Ammon's horn (tissue), 1 donor: ENCODE measurements around the gene TMED8.
"Not testable (repeated sequence)": the region's sequence is repeated elsewhere in the genome, so short reads cannot be mapped to it uniquely, and the experiment has no call there.

Experiments used
- DNase-seq: peaks from one replicate; pipeline ENCODE4 v3.0.0-alpha.2; 2016; ENCODE audit warnings: low spot score

The TMED8 gene

GRCh38 chr14:77359626-77360025, 17.3 kb downstream of the TMED8 start:
- no peak for DNase-seq

DNA sequence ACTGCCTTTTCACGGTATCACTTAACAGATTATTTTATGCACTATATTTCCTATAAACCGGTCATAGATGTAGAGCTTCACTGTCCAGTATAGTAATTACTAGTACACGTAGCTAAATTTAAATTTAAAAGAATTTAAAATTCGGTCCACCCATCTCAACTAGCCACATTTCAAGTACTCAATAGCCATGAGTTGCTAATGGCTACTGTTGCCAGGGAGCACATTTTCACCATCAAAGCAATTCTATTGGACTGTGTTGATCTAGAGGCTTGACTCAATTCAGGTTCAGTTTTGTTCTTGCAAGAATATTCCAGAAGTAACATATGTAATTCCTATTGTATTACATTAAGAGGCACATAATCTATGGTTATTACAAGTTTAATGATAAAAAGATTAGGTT, 20.0 kb downstream of the TMED8 start:
- DNase-seq: no peak

DNA sequence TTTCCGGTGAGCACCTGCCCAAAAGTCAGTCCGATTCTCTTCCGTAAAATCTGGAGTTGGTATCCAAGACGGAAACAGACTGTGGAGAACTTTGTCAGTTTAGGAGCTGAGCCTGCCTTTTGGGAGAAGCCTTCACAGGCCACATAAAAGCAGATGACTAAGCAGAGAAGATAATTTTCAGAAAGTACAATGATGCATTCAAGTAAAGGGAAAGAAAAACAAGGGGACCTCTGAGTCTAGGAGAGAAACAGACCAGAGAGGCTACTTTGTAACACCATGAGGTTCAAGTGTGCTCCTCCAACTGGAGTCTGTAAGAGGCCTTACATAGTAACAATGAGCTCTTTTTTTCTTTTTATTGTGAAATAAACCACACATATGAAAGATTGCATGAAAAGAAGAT, 21.1 kb downstream of the TMED8 start:
- no peak for DNase-seq

DNA sequence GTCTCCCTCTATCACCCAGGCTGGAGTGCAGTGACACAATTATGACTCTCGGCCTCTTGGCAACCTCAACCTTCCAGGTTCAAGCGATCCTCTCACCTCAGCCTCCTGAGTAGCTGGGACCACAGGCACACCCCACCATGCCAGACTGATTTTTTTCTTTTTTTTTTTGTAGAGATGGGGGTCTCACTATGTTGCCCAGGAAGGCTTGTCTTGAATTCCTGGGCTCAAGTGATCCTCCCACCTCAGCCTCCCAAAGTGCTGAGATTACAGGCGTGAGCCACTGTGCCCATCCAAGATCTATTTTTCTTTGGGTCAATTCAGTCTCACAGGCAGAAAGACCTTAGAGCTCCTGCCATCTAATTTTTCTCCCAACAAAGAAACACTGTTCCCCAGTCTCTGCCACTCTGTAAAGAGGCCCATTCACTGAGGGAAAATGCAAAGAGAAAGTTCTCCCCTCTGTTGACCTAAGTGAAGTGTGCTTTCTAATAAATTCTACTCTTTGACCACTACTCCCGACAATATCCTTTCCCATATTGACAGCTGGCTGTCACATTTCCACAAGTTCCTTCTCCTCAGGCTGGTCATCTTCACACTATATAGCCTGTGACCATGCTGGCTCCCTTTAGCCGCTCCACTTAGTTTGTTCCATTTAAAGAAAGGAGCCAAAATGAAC, 23.3 kb downstream of the TMED8 start:
- DNase-seq: peak; percentile 37

DNA sequence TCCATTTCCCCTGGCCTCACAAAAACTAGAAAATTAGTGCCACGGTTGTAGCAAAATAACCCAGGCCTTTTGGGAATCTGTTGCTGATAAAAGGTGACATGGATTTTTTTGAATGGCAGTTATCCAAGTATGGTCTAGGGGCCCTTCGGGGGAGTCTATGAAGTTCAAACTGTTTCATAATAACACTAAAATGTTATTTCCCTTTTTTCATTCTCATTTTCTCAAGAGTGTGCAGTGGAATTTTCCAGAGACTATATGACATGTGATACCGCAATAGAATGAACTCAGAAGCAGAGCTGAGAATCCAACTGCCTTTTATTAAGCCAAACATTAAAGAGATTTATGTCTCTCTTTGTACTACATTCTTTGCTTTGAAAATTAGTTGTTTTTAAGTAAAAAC, 29.1 kb downstream of the TMED8 start:
- no peak for DNase-seq

GRCh38 chr14:77346495-77346894, 30.4 kb downstream of the TMED8 start:
- no peak for DNase-seq

DNA sequence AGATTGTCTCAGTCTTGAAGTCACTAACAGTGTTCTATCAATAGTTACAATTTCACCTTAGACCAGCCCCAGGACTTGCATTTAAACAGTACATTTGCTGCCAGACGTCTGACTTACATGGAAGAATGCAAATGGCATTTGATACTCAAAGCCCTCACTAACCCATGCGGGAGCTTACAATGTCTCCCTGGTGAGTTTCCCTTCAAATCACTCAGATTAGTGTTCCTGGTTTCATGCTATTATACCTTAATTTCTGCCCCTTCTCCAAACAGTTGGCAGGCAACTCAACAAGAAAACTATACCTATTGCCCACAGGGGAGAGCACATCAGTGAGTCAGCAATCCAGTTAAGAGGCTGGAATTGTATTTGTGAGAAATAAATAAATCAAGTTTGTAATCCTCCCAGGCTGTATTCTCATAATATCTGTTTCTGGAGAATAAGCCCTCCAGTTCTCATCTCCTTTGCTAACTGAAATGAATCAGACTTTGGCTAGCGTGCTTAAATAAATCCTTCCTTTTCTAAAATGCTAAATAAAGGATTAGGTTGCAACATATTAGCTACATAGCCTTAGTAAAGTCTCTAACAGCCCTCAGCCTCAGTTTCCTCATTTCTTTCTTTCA, 32.4 kb downstream of the TMED8 start:
- no peak for DNase-seq

GRCh38 chr14:77343662-77344061, 33.2 kb downstream of the TMED8 start:
- no peak for DNase-seq

- DNase-seq: no peak
Observed at GRCh38 chr14:77342726-77343397, 34.0 kb downstream of the TMED8 start.

DNA sequence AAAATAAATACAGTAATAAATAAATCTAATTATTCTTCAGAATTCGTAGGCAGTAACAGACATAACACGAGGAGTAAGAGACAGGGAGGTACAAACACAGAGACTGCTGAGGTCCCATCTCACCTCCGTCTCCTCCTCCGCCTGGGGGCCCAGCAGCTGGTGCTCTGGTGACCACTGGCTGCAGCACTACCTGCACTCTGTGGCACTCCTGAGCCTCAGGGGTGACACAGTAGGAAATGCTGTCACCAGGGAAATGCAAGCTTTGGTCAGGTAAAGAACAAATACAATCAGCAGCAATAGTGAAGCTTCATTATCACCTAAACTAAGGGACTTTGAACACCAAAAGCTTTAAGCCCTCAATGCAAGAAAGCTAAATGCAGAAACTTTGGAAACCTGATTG, 36.5 kb downstream of the TMED8 start:
- no peak for DNase-seq

DNA sequence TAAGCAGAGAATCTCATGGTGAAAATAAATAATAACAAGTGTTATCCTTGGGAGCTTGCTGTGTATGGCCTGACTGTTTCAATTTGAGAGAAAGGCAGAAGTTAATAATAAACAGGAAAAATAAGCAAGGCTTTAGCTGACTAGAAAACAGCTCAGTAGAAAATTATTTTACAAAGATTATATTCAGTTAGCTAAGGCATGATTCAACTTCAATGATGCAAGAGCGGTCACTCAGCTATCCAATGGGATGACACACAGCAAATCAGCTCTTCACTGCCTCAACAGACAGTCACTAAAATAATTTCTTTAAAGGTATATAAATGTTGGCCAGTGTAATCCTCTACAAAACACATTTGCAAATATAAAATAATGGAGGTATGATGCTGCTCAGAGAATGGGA, 37.5 kb downstream of the TMED8 start:
- DNase-seq: no peak

- DNase-seq: no peak
Observed at GRCh38 chr14:77338302-77338701, 38.6 kb downstream of the TMED8 start.

DNA sequence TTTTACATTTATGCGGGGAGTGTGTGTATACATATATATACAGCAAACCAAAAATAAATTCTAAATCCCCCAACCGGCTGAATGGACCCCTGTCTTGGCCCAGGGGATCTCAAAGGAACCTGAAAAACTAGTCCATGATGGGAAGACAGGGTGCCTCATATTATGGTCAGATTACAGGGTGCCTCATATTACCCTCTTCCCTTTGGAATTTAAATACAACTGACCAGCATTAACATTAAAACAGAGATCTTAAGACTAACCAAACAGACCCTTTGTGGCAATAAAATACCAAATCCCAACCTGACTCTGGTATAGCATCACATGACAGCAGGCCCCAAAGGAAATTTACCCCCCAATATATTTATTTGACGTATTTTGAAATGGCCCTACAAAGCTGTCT, 39.0 kb downstream of the TMED8 start:
- no peak for DNase-seq

GRCh38 chr14:77337255-77337654, 39.6 kb downstream of the TMED8 start:
- not testable (repeated sequence) for DNase-seq

- no peak for DNase-seq
Observed at GRCh38 chr14:77335576-77335975, 41.3 kb downstream of the TMED8 start.

DNA sequence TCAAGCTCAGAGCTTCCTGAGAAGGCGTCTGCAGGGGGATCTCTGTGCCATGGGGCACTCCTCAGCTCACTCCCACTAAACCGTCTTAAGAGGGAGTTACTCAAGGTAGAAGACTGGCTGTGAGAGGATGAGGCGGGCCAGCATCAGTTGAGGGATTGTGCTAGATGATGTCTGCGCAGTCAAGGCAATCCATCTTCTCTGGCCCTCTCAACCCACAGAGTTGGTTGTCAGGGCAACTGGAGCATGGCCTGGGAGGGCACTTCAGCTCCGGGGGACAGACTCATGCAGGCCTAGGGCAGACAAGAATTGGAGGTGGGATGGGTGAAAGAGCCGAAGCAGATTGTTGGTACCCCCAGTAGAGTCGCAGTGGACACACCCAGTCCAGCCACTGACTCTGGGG, 47.0 kb downstream of the TMED8 start:
- no peak for DNase-seq

DNA sequence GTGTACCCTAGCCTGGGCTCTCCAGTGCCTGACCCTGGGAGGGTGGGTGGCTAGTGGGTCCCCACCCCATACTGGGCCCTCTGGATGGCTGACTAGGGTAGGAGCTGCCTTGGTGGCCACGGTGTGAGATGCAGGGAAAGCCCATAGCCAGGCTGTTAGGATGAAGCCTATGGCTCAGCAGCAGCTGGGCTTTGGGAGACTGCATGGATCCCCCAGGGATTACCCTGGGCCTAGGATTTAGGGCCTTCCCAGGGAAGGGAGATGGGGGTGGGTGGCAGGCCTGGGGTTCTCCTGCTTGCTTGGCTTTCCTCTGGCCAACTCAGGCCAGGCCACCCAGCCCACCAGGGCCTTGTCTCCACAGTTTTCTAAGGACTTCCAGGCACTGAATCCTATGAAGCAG, 49.8 kb downstream of the TMED8 start:
- DNase-seq: no peak

GRCh38 chr14:77325746-77326094, 51.2 kb downstream of the TMED8 start:
- no peak for DNase-seq

DNA sequence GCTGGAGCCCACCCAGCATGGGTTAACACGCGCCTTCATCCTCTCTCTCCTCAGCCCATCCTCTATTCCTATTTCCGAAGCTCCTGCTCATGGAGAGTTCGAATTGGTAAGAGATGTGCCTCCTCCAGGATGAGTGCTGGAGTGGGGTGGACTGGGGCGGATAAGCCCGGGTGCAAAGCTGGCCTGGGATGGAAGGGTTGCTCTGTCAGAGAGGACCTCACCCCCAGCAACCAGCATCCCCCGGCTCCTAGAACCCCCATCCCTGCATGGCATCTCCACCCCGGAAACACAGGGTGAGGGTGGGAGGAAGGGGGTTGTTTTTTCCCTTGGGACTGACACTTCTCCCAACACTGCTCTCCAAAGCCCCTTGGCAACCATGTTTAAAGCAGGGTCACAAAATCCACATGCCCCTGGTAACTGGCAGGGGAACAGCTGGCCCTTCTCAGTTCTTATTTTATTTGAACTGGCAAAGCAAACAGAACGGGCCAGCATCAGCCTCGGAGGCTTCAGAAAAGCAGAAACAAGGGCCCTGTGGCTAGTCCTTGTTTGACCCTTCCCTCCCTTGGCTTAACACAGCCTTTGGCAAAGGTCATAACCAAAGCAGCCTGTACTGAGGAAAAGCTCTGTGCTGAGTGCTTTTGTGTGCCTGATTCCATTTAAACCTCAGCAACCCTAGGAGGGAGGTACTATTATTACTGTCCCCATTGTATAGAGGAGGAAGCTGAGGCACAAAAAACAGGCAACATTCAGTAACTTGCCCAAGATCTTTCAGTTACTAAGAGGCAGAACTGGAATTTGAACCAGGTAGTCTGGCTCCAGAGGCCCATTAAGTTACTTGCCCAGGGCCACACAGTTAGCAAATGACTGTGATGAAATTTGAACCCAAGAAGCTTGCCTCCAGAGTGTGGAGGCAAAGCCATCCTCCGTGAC, 51.8 kb downstream of the TMED8 start:
- no peak for DNase-seq

DNA sequence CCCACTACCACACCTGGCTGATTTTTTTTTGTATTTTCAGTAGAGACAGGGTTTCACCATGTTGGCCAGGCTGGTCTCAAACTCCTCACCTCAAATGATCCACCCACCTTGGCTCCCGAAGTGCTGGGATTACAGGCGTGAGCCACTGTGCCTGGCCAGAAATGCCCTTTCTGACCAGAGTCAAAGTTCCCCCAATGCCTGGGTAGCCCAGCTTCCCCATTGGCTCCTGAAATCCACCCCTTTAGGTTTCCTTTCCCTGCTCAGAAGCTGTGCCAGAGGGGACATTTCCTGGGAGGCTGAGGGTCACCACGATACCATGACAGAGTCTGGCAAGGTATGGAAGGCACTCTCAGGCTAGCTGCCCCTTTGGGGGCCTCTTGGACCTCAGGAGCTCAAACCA, 52.6 kb downstream of the TMED8 start:
- DNase-seq: no peak

DNA sequence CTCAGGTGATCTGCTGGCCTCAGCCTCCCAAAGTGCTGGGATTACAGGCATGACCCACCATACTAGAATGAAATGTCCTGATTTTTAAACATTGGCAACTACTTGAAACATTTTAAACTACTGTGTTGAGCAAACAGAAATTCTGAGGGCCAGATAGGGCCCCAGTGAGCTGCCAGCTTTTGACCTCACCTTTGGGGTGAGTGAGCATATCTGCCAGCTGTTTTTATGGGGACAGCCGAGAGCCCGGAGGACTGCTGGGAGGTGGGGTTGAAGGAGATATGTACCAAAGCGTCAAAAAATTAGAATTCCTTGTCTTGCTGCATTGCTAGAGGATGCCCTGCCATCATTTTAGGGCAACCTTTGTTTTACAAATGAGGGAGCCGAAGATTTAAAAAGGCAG, 53.3 kb downstream of the TMED8 start:
- no peak for DNase-seq

- no peak for DNase-seq
Observed at GRCh38 chr14:77322951-77323350, 53.9 kb downstream of the TMED8 start.
